Lung (tissue), 12 donors: ENCODE measurements around the gene DNER. TPM values are rescaled to one million over a fixed set of nuclear protein-coding genes. Genes with fewer than 3 reads are reported as not detected.

Experiments used
- ATAC-seq: fragments of 200-7000 bp; cut with Tn5 transposase; one replicate; pipeline ENCODE4 v1.9.1; 2020; ENCODE audit warnings: moderate number of reproducible peaks; ENCODE audit not compliant: insufficient read depth, low FRiP score
- DNase-seq, 3 donors: peaks; one replicate each; pipeline ENCODE4 v3.0.0-alpha.2; 2013 to 2017
- H3K27ac ChIP-seq, 2 donors: one replicate each; pipeline ENCODE4 v1.5.1; 2013; ENCODE audit warnings: mild to moderate bottlenecking in 2 of 2, moderate library complexity in 2 of 2, control low read depth in 1 of 2, inconsistent platforms in 1 of 2, low read depth in 1 of 2, low read length in 1 of 2
- H3K27me3 ChIP-seq, 3 donors: one replicate each; pipeline ENCODE4 v1.5.1; 2013; ENCODE audit warnings: low read length in 2 of 3; ENCODE audit not compliant: control insufficient read depth in 3 of 3, insufficient read depth in 3 of 3
- H3K36me3 ChIP-seq, 4 donors: one replicate each; pipeline ENCODE4 v1.5.1; 2013; ENCODE audit warnings: low read length in 4 of 4, mild to moderate bottlenecking in 1 of 4, moderate library complexity in 1 of 4; ENCODE audit not compliant: control insufficient read depth in 4 of 4, insufficient read depth in 4 of 4
- H3K4me1 ChIP-seq, 5 donors: one replicate each; pipeline ENCODE4 v1.5.1; 2013; ENCODE audit warnings: low read length in 5 of 5, mild to moderate bottlenecking in 2 of 5, moderate library complexity in 1 of 5; ENCODE audit not compliant: control insufficient read depth in 5 of 5, insufficient read depth in 5 of 5
- H3K4me3 ChIP-seq: one replicate; pipeline ENCODE4 v1.5.1; 2013; ENCODE audit warnings: mild to moderate bottlenecking, control low read depth, moderate library complexity
- H3K9ac ChIP-seq, 2 donors: one replicate each; pipeline ENCODE4 v1.5.1; 2013; ENCODE audit warnings: low read length in 2 of 2, control low read depth in 1 of 2; ENCODE audit not compliant: insufficient read depth in 1 of 2
- H3K9me3 ChIP-seq, 4 donors: one replicate each; pipeline ENCODE4 v1.5.1; 2013; ENCODE audit warnings: low read length in 3 of 4, mild to moderate bottlenecking in 1 of 4, moderate library complexity in 1 of 4; ENCODE audit not compliant: control insufficient read depth in 4 of 4, insufficient read depth in 3 of 4
- WGBS, 2 donors: extraction: QIAGEN DNeasy Blood & Tissue Kit; methylation state at CpG; one replicate each; pipeline ENCODE4 v1.1.7; 2013; 5-methylcytosine and 5-hydroxymethylcytosine counted together
- polyA plus RNA-seq, 2 donors: library from polyadenylated mRNA; stranded (reverse); fragments of 200-250 nt; gene quantifications; one replicate each; pipeline ENCODE4 v1.2.1, GENCODE V29; 2013
- total RNA-seq, 2 donors: library from RNA; depleted of rRNA in 1 of 2; stranded (reverse); fragments of >200 nt in 1 of 2; gene quantifications; one replicate each; pipeline ENCODE4 v1.2.1, GENCODE V29; 2014 to 2021
- TF ChIP-seq, protein P1 (sequence below): IDR thresholded peaks from 2 replicates; pipeline ENCODE4 v1.5.1; 2012; ENCODE audit warnings: mild to moderate bottlenecking; ENCODE audit errors: control extremely low read depth, extremely low read depth
- donor health status: control.
- donor health status: control.
- donor health status: Bipolar disorder and iron deficiency.
- donor health status: healthy.
- donor health status: DM: yes; HTN: yes; CAD: no.

DNER gene
- total and polyA plus RNA-seq, 4 donors, result 0.63 to 5.8 (median 3.3) TPM

DNA sequence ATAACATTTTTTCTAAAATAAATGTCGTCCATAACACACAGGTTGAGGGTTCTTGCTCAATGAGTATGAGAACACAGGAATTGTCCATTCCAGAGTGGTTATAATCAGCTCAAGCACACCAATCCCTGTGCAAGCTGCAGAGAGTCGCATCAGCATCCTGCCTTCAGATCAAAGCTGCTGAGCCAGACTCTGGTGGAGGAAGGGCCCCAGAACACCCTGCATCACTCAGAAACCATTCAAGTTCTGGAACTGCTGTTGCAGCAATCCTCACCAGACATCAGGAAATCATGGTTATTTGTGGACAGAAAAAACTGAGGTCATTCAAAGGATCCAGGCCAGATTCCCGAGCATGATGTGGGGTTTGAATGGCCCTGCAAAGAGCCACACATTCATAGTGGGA, 44.5 kb downstream of the DNER start:
- TF ChIP-seq, protein P1, sequence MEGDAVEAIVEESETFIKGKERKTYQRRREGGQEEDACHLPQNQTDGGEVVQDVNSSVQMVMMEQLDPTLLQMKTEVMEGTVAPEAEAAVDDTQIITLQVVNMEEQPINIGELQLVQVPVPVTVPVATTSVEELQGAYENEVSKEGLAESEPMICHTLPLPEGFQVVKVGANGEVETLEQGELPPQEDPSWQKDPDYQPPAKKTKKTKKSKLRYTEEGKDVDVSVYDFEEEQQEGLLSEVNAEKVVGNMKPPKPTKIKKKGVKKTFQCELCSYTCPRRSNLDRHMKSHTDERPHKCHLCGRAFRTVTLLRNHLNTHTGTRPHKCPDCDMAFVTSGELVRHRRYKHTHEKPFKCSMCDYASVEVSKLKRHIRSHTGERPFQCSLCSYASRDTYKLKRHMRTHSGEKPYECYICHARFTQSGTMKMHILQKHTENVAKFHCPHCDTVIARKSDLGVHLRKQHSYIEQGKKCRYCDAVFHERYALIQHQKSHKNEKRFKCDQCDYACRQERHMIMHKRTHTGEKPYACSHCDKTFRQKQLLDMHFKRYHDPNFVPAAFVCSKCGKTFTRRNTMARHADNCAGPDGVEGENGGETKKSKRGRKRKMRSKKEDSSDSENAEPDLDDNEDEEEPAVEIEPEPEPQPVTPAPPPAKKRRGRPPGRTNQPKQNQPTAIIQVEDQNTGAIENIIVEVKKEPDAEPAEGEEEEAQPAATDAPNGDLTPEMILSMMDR, result no peak
- Histone ChIP-seq H3K27me3 (peaks cover 0 to 6% (median 3%) of the 10 kb centered on the region in 3 donors), H3K27ac (no peak overlapping the region), H3K9ac (no peak overlapping the region), H3K9me3 (peaks cover 0 to 2% (median under 1%) of the 10 kb centered on the region in 4 donors), H3K4me1 (no peaks in the 10 kb centered on the region), H3K4me3 (no peak overlapping the region), H3K36me3 (no peaks in the 10 kb centered on the region)
- 67 to 76% methylated on average over 3 of the region's 3 CpGs for WGBS, 2 donors
- ATAC-seq, result no peak
- no peak for DNase-seq

DNA sequence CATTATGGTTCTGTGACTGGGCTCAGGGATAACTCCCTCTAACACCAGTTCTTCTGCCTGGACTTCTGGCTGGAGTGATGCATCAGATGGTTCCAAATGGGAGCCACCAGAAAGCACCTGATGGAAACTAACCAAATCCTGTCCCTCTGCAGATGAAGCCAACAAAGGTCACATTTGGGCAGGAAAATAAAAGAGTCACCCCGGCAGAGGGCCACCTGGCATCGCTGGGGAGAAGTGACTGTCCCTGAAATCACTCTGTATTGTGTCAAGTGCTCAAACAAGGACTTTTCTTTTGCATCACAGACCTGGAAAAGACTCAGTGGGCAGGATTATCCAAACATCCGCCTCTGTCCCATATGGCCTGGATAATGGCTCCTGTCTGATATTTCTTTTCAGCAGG, 47.5 kb downstream of the DNER start:
- no peak overlapping the region for H3K9ac ChIP-seq
- H3K36me3 ChIP-seq, result no peaks in the 10 kb centered on the region
- no peak for DNase-seq
- H3K27ac ChIP-seq, result no peak overlapping the region
- H3K4me3 ChIP-seq, result no peak overlapping the region
- TF ChIP-seq, protein P1, result no peak
- peaks cover 0 to 6% (median 3%) of the 10 kb centered on the region in 3 donors for H3K27me3 ChIP-seq
- H3K4me1 ChIP-seq, result no peaks in the 10 kb centered on the region
- no peak for ATAC-seq
- H3K9me3 ChIP-seq, result peaks cover 0 to 3% (median under 1%) of the 10 kb centered on the region in 4 donors
- WGBS, 2 donors, result 83 to 95% methylated on average over 3 of the region's 3 CpGs

DNA sequence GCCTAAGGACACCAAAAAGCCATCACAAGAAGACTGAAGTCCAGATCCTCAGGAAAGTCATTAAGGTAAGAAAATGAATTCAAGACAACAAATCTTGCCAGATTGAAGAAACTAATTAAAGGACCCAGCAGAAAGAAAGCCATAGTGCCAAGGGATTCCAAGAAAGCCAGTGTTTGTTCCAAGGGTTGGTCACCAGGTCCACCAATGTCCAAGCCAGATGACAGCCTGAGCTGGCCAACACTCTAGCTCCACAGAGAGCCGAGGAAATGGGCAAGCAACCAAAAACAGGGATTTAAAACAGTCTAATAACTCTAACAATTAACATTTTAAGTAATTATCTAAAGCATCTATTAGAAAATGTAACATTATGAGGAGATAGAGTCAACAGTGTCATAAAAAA, 49.2 kb downstream of the DNER start:
- no peak overlapping the region for H3K9ac ChIP-seq
- ATAC-seq, result no peak
- H3K9me3 ChIP-seq, result peaks cover 0 to 3% (median 0%) of the 10 kb centered on the region in 4 donors
- 53 to 72% methylated on average over 1 of the region's 1 CpG for WGBS, 2 donors
- H3K27ac ChIP-seq, result no peak overlapping the region
- TF ChIP-seq, protein P1, result no peak
- no peak for DNase-seq
- peaks cover 0 to 2% (median 0%) of the 10 kb centered on the region in 3 donors for H3K27me3 ChIP-seq
- no peaks in the 10 kb centered on the region for H3K4me1 ChIP-seq
- H3K4me3 ChIP-seq, result no peak overlapping the region
- no peaks in the 10 kb centered on the region for H3K36me3 ChIP-seq

DNA sequence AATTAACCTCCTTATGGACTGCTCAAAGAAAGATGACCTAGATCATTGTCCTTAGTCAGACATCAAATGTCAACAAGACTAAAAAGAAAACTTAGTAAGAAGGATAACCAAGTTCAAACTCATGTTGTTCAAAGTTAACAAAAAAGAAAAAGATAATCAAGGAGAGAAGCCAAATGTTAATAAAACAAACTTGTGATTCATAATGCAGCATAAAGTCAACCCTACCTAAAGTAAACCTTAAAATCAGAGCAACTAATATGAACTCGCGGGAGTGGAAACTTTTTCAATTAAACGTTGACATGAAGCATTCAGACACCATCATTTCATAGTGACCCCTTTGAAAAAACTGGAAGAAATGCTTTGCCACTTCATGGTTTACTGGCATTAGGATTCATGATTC, 52.9 kb downstream of the DNER start:
- DNase-seq, result no peak

More for the DNA sequence above, 52.9 kb downstream of the DNER start:
- Histone ChIP-seq H3K36me3 (no peaks in the 10 kb centered on the region), H3K27me3 (no peaks in the 10 kb centered on the region), H3K27ac (no peak overlapping the region), H3K9ac (no peak overlapping the region), H3K9me3 (peaks cover 0 to 3% (median 0%) of the 10 kb centered on the region in 4 donors), H3K4me3 (no peak overlapping the region), H3K4me1 (no peaks in the 10 kb centered on the region)
- TF ChIP-seq, protein P1, result no peak
- no peak for ATAC-seq
- 92 to 97% methylated on average over 3 of the region's 3 CpGs for WGBS, 2 donors
